ENCODE measurements around the gene IZUMO1. TPM values are rescaled to one million over a fixed set of nuclear protein-coding genes. Genes with fewer than 3 reads are reported as not detected.

Gene IZUMO1
- total RNA-seq, 4 donors from 2014 or later = 1.3 to 2.5 (median 1.3) TPM; not detected in 1

- ATAC-seq (ENCODE audit: low FRiP score) = peak; percentile 34
- TF ChIP-seq, protein P1, sequence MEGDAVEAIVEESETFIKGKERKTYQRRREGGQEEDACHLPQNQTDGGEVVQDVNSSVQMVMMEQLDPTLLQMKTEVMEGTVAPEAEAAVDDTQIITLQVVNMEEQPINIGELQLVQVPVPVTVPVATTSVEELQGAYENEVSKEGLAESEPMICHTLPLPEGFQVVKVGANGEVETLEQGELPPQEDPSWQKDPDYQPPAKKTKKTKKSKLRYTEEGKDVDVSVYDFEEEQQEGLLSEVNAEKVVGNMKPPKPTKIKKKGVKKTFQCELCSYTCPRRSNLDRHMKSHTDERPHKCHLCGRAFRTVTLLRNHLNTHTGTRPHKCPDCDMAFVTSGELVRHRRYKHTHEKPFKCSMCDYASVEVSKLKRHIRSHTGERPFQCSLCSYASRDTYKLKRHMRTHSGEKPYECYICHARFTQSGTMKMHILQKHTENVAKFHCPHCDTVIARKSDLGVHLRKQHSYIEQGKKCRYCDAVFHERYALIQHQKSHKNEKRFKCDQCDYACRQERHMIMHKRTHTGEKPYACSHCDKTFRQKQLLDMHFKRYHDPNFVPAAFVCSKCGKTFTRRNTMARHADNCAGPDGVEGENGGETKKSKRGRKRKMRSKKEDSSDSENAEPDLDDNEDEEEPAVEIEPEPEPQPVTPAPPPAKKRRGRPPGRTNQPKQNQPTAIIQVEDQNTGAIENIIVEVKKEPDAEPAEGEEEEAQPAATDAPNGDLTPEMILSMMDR (IDR thresholded peaks at IDR 0.05) = no peak
- DNase-seq (ENCODE audit: low spot score) = no peak
Observed at GRCh38 chr19:48741129-48741999, 5.3 kb downstream of the IZUMO1 start.

- ATAC-seq (ENCODE audit: low FRiP score) (no peak), DNase-seq (ENCODE audit: low spot score) (no peak)
- TF ChIP-seq, protein P1 (IDR thresholded peaks at IDR 0.05) = no peak
Observed at GRCh38 chr19:48740164-48740972, 6.3 kb downstream of the IZUMO1 start, which contains the start of gene RASIP1. Gene RASIP1, minus strand, starts transcription at chr19:48740610. Its CDS starts 328 bp downstream, at chr19:48740282.

DNA sequence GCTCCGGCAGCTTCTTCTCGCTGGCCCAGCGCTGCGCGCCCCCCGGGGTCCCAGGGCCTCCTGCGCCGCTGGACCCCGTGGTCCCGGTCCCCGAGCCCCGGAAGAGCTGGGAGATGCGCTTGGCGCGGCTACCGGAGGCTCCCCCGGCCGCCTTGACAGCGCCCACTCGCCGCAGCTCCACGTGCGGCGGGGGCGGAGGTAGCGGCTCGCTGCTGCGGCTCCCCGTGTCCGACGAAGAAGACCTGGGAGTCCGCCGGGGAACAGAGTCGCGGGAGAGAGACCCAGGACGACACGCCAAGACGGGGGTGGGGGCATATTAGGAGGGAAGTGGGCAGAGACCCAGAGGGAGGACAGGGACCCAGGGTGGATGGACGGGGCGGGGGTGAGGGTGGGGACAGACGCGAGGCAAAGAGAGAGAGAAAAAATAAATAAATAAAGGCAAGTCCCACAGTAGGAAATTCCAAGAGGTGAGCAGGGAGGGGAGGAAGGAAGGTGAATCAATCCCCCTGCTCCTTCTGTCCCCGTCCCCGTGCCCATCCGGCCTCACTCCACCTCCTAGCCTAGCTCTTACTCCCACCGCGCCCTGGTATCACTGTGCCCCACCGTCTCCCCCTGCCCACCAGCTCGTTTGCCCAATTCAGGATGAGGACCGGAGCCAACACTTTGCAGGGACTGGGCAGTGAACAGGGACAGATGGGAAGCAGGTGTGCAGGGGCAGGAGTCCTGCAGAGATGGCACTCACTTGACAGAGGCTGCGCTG is 7.1 kb downstream of the IZUMO1 start:
- DNase-seq (ENCODE audit: low spot score) (no peak), ATAC-seq (ENCODE audit: low FRiP score) (no peak)
- TF ChIP-seq, protein P1 (IDR thresholded peaks at IDR 0.05) = no peak

GRCh38 chr19:48738557-48739403 is 7.9 kb downstream of the IZUMO1 start:
- TF ChIP-seq, protein P1 (IDR thresholded peaks at IDR 0.05) = no peak
- DNase-seq (ENCODE audit: low spot score) = peak; percentile 85
- ATAC-seq (ENCODE audit: low FRiP score) = peak; percentile 85

- no peak for DNase-seq (ENCODE audit: low spot score)
- no peak for ATAC-seq (ENCODE audit: low FRiP score)
- TF ChIP-seq, protein P1 (IDR thresholded peaks at IDR 0.05) = no peak
Observed at GRCh38 chr19:48737360-48737998, 9.2 kb downstream of the IZUMO1 start.

Measured in omental fat pad (tissue), 4 donors.